ENCODE results near the gene OSBP2. TPM values are rescaled to one million over a fixed set of nuclear protein-coding genes. Genes with fewer than 3 reads are reported as not detected.

OSBP2 gene
- total RNA-seq, 1 donor from 2014 or later, result 15.8 TPM

- TF ChIP-seq CTCF (IDR thresholded peaks at IDR 0.05; ENCODE audit: unreplicated experiment), result no peak
- no peak for DNase-seq (ENCODE audit: low spot score in 2 of 2, unreplicated experiment in 2 of 2)
- no peaks in the 10 kb centered on the region for H3K36me3 Mint-ChIP-seq
- H3K4me3 Mint-ChIP-seq, result peak overlapping the region; percentile 69
- H3K4me1 Mint-ChIP-seq, result peaks cover 21% of the 10 kb centered on the region
- no peaks in the 10 kb centered on the region for H3K9me3 Mint-ChIP-seq
- peak overlapping the region; percentile 71 for H3K27ac Mint-ChIP-seq
- H3K27me3 Mint-ChIP-seq (ENCODE audit: low read depth), result peaks cover 8% of the 10 kb centered on the region
Measured at GRCh38 chr22:30695871-30696655, 1.4 kb downstream of the OSBP2 start.

- H3K36me3 Mint-ChIP-seq, result no peaks in the 10 kb centered on the region
- no peak for TF ChIP-seq CTCF (IDR thresholded peaks at IDR 0.05; ENCODE audit: unreplicated experiment)
Measured at GRCh38 chr22:30697975-30698374, 3.3 kb downstream of the OSBP2 start.

GRCh38 chr22:30701872-30702271 lies 7.2 kb downstream of the OSBP2 start:
- H3K27me3 Mint-ChIP-seq (ENCODE audit: low read depth), result peaks cover 5% of the 10 kb centered on the region
- H3K4me1 Mint-ChIP-seq, result peaks cover 7% of the 10 kb centered on the region
- H3K36me3 Mint-ChIP-seq, result no peaks in the 10 kb centered on the region
- no peak overlapping the region for H3K27ac Mint-ChIP-seq
- no peak overlapping the region for H3K4me3 Mint-ChIP-seq
- no peak for DNase-seq (ENCODE audit: low spot score in 2 of 2, unreplicated experiment in 2 of 2)
- no peaks in the 10 kb centered on the region for H3K9me3 Mint-ChIP-seq
- TF ChIP-seq CTCF (IDR thresholded peaks at IDR 0.05; ENCODE audit: unreplicated experiment), result no peak

More at GRCh38 chr22:30697975-30698374, 3.3 kb downstream of the OSBP2 start:
- Mint-ChIP-seq H3K9me3 (no peaks in the 10 kb centered on the region), H3K27ac (no peak overlapping the region), H3K4me3 (no peak overlapping the region), H3K27me3 (ENCODE audit: low read depth) (peaks cover 10% of the 10 kb centered on the region), H3K4me1 (peaks cover 27% of the 10 kb centered on the region)
- DNase-seq (ENCODE audit: low spot score in 2 of 2, unreplicated experiment in 2 of 2), result no peak

GRCh38 chr22:30702856-30703255 lies 8.2 kb downstream of the OSBP2 start:
- peaks cover 2% of the 10 kb centered on the region for H3K27me3 Mint-ChIP-seq (ENCODE audit: low read depth)
- no peaks in the 10 kb centered on the region for H3K9me3 Mint-ChIP-seq
- H3K4me3 Mint-ChIP-seq, result no peak overlapping the region
- DNase-seq (ENCODE audit: low spot score in 2 of 2, unreplicated experiment in 2 of 2), result no peak
- H3K4me1 Mint-ChIP-seq, result peaks cover 7% of the 10 kb centered on the region
- H3K36me3 Mint-ChIP-seq, result no peaks in the 10 kb centered on the region
- no peak for TF ChIP-seq CTCF (IDR thresholded peaks at IDR 0.05; ENCODE audit: unreplicated experiment)
- no peak overlapping the region for H3K27ac Mint-ChIP-seq

- no peak overlapping the region for H3K27ac Mint-ChIP-seq
- no peak overlapping the region for H3K4me3 Mint-ChIP-seq
- DNase-seq (ENCODE audit: low spot score in 2 of 2, unreplicated experiment in 2 of 2), result no peak
- H3K4me1 Mint-ChIP-seq, result peaks cover 7% of the 10 kb centered on the region
- H3K9me3 Mint-ChIP-seq, result peaks cover 4% of the 10 kb centered on the region
- peaks cover 2% of the 10 kb centered on the region for H3K27me3 Mint-ChIP-seq (ENCODE audit: low read depth)
- TF ChIP-seq CTCF (IDR thresholded peaks at IDR 0.05; ENCODE audit: unreplicated experiment), result no peak
- H3K36me3 Mint-ChIP-seq, result peaks cover 3% of the 10 kb centered on the region
Measured at GRCh38 chr22:30704978-30705377, 10.3 kb downstream of the OSBP2 start.
